Measurements from ENCODE around the gene REEP1.

DNA sequence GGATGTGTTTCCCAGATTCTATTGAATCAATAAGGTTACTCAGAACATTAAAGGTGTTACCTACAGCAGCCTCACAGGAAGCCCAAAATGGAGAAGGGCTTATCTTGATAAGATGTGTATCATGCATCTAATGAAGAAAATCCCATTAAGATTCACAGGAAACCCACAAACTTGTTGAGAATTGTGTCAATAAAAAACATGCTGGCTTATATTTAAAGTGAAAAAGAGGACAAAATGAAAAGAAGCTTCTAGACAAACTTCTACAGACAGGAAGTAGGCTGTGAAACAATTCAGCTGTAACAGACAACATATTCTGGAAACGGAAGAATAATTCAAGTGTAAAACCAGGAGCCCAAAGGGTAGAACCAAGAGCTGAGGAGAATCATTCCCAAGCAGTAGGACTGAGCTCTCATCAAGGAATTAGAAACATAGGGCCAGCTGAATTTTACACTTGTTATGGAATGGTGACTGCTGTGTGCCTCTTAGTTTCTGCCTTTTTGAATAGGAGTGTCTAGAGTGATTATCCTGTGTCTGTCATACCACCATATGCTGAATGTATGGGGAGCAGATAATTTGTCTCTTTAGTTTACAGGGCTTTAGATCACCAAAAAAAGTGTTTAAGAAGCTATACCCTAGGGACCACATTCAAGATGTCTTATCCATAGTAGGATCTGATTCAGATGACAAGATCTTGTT, 151.8 kb downstream of the REEP1 start:
- TF ChIP-seq GATA3 (IDR thresholded peaks at IDR 0.05; ENCODE audit: low read depth, low read length): no peak
- no peak for TF ChIP-seq GATA2 (IDR thresholded peaks at IDR 0.05; ENCODE audit: low read depth, low read length)

All from SH-SY5Y (cell line).